Adipocyte (in vitro differentiated cells): ENCODE measurements around the gene NDUFS6.

Experiments
- DNase-seq: peaks from one replicate; pipeline ENCODE4 v3.0.0-alpha.2; 2015; ENCODE audit warnings: low read depth
- H3K27me3 ChIP-seq: replicated peaks from 2 replicates; pipeline ENCODE4 v1.7.0; 2013; ENCODE audit warnings: mild to moderate bottlenecking, low read length, moderate library complexity; ENCODE audit not compliant: control insufficient read depth, insufficient read depth
- H3K36me3 ChIP-seq: 2 replicates; pipeline ENCODE4 v1.7.0; 2013; ENCODE audit warnings: low read length, mild to moderate bottlenecking, moderate library complexity; ENCODE audit not compliant: control insufficient read depth, insufficient read depth, severe bottlenecking
- H3K4me1 ChIP-seq: 2 replicates; pipeline ENCODE4 v1.7.0; 2013; ENCODE audit warnings: mild to moderate bottlenecking, low read length, moderate library complexity; ENCODE audit not compliant: control insufficient read depth, insufficient read depth
- H3K4me3 ChIP-seq: 2 replicates; pipeline ENCODE4 v1.7.0; 2013; ENCODE audit warnings: mild to moderate bottlenecking, low read length, moderate library complexity
- H3K9ac ChIP-seq: 2 replicates; pipeline ENCODE4 v1.7.0; 2013; ENCODE audit warnings: mild to moderate bottlenecking, low read length, moderate library complexity
- H3K9me3 ChIP-seq: 2 replicates; pipeline ENCODE4 v1.7.0; 2013; ENCODE audit warnings: mild to moderate bottlenecking, low read length, moderate library complexity; ENCODE audit not compliant: control insufficient read depth

Gene NDUFS6

DNA sequence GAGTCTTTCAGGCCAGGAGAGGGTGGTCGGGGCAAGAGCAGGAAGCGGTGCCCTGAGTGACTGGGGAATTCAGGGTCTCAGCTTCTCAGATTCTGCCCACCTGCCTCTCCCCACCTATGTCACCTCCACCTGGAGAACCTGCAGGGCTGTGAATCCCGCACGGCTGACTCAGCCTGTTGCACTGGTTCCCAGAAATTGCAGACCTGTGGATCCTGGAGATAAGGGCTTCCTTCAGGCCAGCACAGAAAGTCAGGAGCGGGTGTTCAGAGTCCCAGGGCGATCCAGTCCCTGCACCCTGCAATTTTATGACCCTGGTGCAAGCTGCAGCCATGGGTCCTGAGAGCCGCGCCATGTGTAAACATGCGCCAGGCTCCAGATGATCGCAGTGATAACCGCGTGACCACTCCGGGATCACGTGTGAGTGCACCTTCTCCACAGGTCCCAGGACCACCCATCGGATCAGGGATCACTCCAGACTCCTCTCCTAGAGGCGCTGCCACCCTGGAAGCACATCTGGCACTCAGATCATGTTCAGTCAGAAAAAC, 63.8 kb downstream of the NDUFS6 start:
- Histone ChIP-seq H3K4me1 (no peaks in the 10 kb centered on the region), H3K9ac (no peak overlapping the region), H3K36me3 (no peaks in the 10 kb centered on the region), H3K27me3 (peaks cover 81% of the 10 kb centered on the region), H3K4me3 (no peak overlapping the region), H3K9me3 (peaks cover 4% of the 10 kb centered on the region)
- no peak for DNase-seq

GRCh38 chr5:1865486-1865885, 64.3 kb downstream of the NDUFS6 start:
- no peak for DNase-seq

More at GRCh38 chr5:1865486-1865885, 64.3 kb downstream of the NDUFS6 start:
- Histone ChIP-seq H3K27me3 (peaks cover 75% of the 10 kb centered on the region), H3K4me1 (no peaks in the 10 kb centered on the region), H3K9ac (no peak overlapping the region), H3K9me3 (peaks cover 4% of the 10 kb centered on the region), H3K4me3 (no peak overlapping the region), H3K36me3 (no peaks in the 10 kb centered on the region)
